ENCODE results near the gene MTUS2.

- no peak for TF ChIP-seq POLR2A (IDR thresholded peaks at IDR 0.05; ENCODE audit: low read length)
- TF ChIP-seq GATA1 (IDR thresholded peaks at IDR 0.05; ENCODE audit: low read depth, low read length): no peak
These were observed 601.0 kb downstream of the MTUS2 start for GRCh38 chr13:29421118-29421517.

Data from erythroblast (primary cell).